Peyer's patch (tissue), 4 donors: ENCODE data around the gene RNF44.

ENCODE experiments used
- CTCF ChIP-seq, 6 experiments: fragments of 450-650 bp in 4 of 6; fragments of 200-600 bp in 2 of 6; sonication (generic) in 1 of 6; IDR thresholded peaks; one replicate each; pipeline ENCODE4 v1.5.1; 2017 to 2019; ENCODE audit warnings: antibody characterized with exemption in 6 of 6, mild to moderate bottlenecking in 3 of 6, moderate library complexity in 1 of 6
- POLR2A ChIP-seq, 2 donors: fragments of 450-650 bp; IDR thresholded peaks; one replicate each; pipeline ENCODE4 v1.5.1; 2017; ENCODE audit warnings: antibody characterized with exemption in 2 of 2, mild to moderate bottlenecking in 2 of 2, moderate library complexity in 2 of 2

DNA sequence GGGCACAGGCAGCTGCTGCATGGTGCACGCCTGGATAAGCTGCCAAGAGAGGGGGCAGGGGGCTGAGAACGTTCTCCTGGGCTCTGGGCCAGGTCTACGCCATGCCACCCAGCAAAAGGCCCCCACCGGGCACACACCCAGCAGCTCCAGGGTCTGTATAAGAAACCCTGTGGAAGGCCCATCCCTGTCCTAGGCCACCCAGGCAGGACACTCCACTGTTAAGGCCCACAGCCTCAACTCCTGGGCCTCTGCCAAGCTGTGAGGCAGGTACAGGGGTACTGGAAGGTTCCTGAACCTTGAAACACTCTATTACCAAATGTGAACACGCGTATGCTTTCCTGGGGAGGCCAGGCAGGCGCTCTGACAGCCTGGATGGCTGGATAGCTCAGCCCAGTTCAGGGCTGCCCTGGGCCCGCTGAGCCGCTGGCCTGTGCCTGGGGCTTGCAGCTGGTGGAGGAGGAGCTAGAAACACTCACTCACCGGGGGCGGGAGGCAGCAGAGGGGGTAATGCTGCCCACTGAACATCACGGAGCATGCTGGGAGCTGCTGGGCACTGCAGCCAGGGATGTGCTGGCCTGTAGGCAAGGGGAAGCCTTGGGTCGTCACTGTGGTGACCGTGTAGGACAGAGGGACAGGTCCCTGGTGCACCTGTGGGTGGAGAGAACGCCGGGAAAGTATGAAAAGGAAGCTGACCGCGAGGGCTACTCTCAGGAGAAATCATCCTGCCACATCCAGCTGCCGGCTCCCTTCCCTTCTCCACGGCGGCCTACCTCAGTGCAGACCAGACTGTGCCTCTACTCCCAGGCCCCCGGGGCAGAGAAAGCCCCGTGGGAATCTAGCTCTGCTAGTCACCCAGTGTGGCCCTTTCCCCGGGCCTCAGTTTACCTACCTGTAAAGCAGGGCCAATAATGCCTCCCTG, 6.0 kb downstream of the RNF44 start:
- TF ChIP-seq CTCF (IDR thresholded peaks at IDR 0.05) (no peak), POLR2A (IDR thresholded peaks at IDR 0.05) (no peak)
